Measurements from ENCODE around the gene IL3.

The IL3 gene

DNA sequence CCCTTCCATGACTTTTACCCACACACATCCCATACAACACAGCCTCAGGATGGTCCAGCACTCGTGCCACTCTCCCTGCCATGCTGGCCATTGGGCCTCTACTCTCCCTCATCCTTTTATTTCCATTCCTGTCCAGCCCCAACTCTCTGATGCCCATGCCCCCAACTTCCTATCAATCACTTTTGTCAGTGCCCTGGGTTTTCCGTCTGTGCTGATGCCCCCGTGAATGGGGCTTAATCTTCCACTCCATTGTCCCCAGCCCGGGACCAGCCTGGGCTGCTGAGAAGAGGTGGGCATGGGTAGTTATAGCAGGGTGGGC, 36.4 kb upstream of the IL3 start:
- H3K36me3 ChIP-seq (replicated peaks) = no peaks in the 10 kb centered on the region
- in situ Hi-C loops (cut with HindIII; ENCODE audit: low pct_ligation_motif_present, low sequenced_read_pairs) = loop anchor here (25.0 kb wide), 1 partner anchor 437 kb away; no protein-coding TSS in a partner anchor
- H3K4me3 ChIP-seq (ENCODE audit: low read depth, low read length) = no peak overlapping the region
- H3K27me3 ChIP-seq (replicated peaks) = peaks cover 4% of the 10 kb centered on the region
- no peak overlapping the region for H3K27ac ChIP-seq
- no peak for DNase-seq
- TF ChIP-seq, protein P1, sequence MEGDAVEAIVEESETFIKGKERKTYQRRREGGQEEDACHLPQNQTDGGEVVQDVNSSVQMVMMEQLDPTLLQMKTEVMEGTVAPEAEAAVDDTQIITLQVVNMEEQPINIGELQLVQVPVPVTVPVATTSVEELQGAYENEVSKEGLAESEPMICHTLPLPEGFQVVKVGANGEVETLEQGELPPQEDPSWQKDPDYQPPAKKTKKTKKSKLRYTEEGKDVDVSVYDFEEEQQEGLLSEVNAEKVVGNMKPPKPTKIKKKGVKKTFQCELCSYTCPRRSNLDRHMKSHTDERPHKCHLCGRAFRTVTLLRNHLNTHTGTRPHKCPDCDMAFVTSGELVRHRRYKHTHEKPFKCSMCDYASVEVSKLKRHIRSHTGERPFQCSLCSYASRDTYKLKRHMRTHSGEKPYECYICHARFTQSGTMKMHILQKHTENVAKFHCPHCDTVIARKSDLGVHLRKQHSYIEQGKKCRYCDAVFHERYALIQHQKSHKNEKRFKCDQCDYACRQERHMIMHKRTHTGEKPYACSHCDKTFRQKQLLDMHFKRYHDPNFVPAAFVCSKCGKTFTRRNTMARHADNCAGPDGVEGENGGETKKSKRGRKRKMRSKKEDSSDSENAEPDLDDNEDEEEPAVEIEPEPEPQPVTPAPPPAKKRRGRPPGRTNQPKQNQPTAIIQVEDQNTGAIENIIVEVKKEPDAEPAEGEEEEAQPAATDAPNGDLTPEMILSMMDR (IDR thresholded peaks at IDR 0.05; ENCODE audit: low read depth, low read length, missing control alignments) = no peak

- no peaks in the 10 kb centered on the region for H3K27me3 ChIP-seq (replicated peaks)
- in situ Hi-C loops (cut with HindIII; ENCODE audit: low pct_ligation_motif_present, low sequenced_read_pairs) = loop anchor here (25.0 kb wide), 1 partner anchor 438 kb away; no protein-coding TSS in a partner anchor
- H3K27ac ChIP-seq = no peak overlapping the region
- DNase-seq = no peak
- H3K4me3 ChIP-seq (ENCODE audit: low read depth, low read length) = no peak overlapping the region
- TF ChIP-seq, protein P1 (IDR thresholded peaks at IDR 0.05; ENCODE audit: low read depth, low read length, missing control alignments) = no peak
- H3K36me3 ChIP-seq (replicated peaks) = no peaks in the 10 kb centered on the region
These were observed 35.6 kb upstream of the IL3 start for GRCh38 chr5:132024789-132025402.

DNA sequence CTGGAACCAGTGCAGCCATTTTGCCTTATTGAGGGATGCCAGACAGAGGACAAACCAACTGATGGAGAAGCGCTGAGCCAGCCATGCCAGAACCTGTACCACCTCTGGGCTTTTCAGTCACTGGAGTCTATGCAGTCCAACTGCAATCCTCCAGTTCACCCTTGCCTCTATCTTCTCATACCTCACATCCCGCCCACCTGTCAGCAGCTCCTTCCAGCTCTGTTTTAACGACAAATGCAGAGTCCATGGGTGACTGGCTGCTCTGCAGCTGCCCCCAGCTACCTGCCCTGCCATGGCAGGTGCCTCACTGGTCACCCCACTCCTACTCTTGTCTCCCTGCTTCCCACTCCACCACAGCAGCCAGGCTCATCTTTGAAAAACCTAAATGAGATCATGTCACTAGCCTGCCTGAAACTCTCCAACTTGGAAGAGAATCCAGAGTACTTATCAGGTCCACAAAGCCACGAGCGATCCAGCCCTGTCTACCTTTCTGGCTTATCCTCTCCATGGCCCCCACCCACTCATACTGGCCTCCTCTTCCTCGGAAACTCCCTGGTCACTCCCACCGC, 35.0 kb upstream of the IL3 start:
- in situ Hi-C loops (cut with HindIII; ENCODE audit: low pct_ligation_motif_present, low sequenced_read_pairs) = no loop called here
- H3K4me3 ChIP-seq (ENCODE audit: low read depth, low read length) = no peak overlapping the region
- TF ChIP-seq, protein P1 (IDR thresholded peaks at IDR 0.05; ENCODE audit: low read depth, low read length, missing control alignments) = no peak
- no peak overlapping the region for H3K27ac ChIP-seq
- H3K27me3 ChIP-seq (replicated peaks) = no peaks in the 10 kb centered on the region
- no peak for DNase-seq
- no peaks in the 10 kb centered on the region for H3K36me3 ChIP-seq (replicated peaks)

- no peak overlapping the region for H3K27ac ChIP-seq
- DNase-seq = no peak
- H3K27me3 ChIP-seq (replicated peaks) = no peaks in the 10 kb centered on the region
- H3K4me3 ChIP-seq (ENCODE audit: low read depth, low read length) = no peak overlapping the region
- in situ Hi-C loops (cut with HindIII; ENCODE audit: low pct_ligation_motif_present, low sequenced_read_pairs) = no loop called here
- TF ChIP-seq, protein P1 (IDR thresholded peaks at IDR 0.05; ENCODE audit: low read depth, low read length, missing control alignments) = no peak
- H3K36me3 ChIP-seq (replicated peaks) = no peaks in the 10 kb centered on the region
These were observed 33.9 kb upstream of the IL3 start for GRCh38 chr5:132026516-132027008.

- no peak overlapping the region for H3K4me3 ChIP-seq (ENCODE audit: low read depth, low read length)
- no peaks in the 10 kb centered on the region for H3K27me3 ChIP-seq (replicated peaks)
- in situ Hi-C loops (cut with HindIII; ENCODE audit: low pct_ligation_motif_present, low sequenced_read_pairs) = no loop called here
- DNase-seq = no peak
- no peaks in the 10 kb centered on the region for H3K36me3 ChIP-seq (replicated peaks)
- TF ChIP-seq, protein P1 (IDR thresholded peaks at IDR 0.05; ENCODE audit: low read depth, low read length, missing control alignments) = no peak
- no peak overlapping the region for H3K27ac ChIP-seq
These were observed 33.4 kb upstream of the IL3 start for GRCh38 chr5:132027027-132027426.
